Endothelial cell of umbilical vein (primary cell): ENCODE results near the gene FAM136A. TPM values are rescaled to one million over a fixed set of nuclear protein-coding genes. Genes with fewer than 3 reads are reported as not detected.

Experiments used
- BruUV-seq: library from RNA; stranded (reverse); fragments of 400-500 nt; replicated peaks from 2 replicates; lab custom pipeline; 2021; lab: Mats Ljungman, UMichigan
- CTCF ChIA-PET: fragments of 300-600, 350-600 bp; sonication (Branson Sonifier 250); formaldehyde crosslinking; loops from one replicate; lab custom pipeline; 2021; ENCODE audit warnings: antibody characterized with exemption, inconsistent platforms; lab: Charles Lee
- POLR2A ChIA-PET: fragments of 300-600, 350-600 bp; sonication (Branson Sonifier 250); formaldehyde crosslinking; loops from one replicate; lab custom pipeline; 2021; ENCODE audit warnings: antibody characterized with exemption, inconsistent platforms; lab: Charles Lee
- DNase-seq: peaks from one replicate; pipeline ENCODE4 v3.0.0-alpha.2; 2011; ENCODE audit warnings: low read depth, low spot score
- FAIRE-seq: peaks from 2 replicates; lab custom pipeline; 2011; peaks lifted over from hg19 to GRCh38; lab: Jason Lieb, UNC
- H2AFZ ChIP-seq: 2 replicates; pipeline ENCODE4 v1.6.0; 2012; ENCODE audit warnings: low read depth, low read length, control low read depth, inconsistent platforms
- H3K27ac ChIP-seq: 2 replicates; pipeline ENCODE4 v1.5.1; 2011; ENCODE audit warnings: low read depth, mild to moderate bottlenecking, control low read depth, low read length, moderate library complexity; ENCODE audit not compliant: insufficient read depth
- H3K27me3 ChIP-seq, 2 experiments: 2 replicates each; pipeline versions ENCODE4 v1.6.0 to v1.6.1; 2011; ENCODE audit warnings: low read length in 2 of 2, mixed read lengths in 1 of 2; ENCODE audit not compliant: control insufficient read depth in 2 of 2, insufficient read depth in 2 of 2
- H3K36me3 ChIP-seq, 2 experiments: 2 replicates in 1 of 2; 3 replicates in 1 of 2; pipeline ENCODE4 v1.5.1; 2011; ENCODE audit warnings: low read length in 2 of 2, mild to moderate bottlenecking in 1 of 2, moderate library complexity in 1 of 2; ENCODE audit not compliant: control insufficient read depth in 2 of 2, insufficient read depth in 2 of 2; ENCODE audit errors: extremely low read depth in 1 of 2
- H3K4me1 ChIP-seq: 3 replicates; pipeline ENCODE4 v1.5.1; 2011; ENCODE audit warnings: mild to moderate bottlenecking, low read length; ENCODE audit not compliant: control insufficient read depth, insufficient read depth; ENCODE audit errors: extremely low read depth
- H3K4me2 ChIP-seq: 2 replicates; pipeline ENCODE4 v1.6.1; 2011; ENCODE audit warnings: low read length, control low read depth, mixed read lengths; ENCODE audit not compliant: insufficient read depth
- H3K4me3 ChIP-seq, 3 experiments: fragments of 200-600 bp in 1 of 3; sonication (generic), shearing (Covaris generic) in 1 of 3; replicated peaks in 1 of 3; 2 replicates each; pipeline ENCODE4 v1.5.1; 2011 to 2016; ENCODE audit warnings: control low read depth in 3 of 3, low read length in 3 of 3, mild to moderate bottlenecking in 2 of 3, inconsistent platforms in 1 of 3, low read depth in 1 of 3, moderate library complexity in 1 of 3; ENCODE audit not compliant: insufficient read depth in 1 of 3
- H3K79me2 ChIP-seq: 2 replicates; pipeline ENCODE4 v1.6.0; 2012; ENCODE audit warnings: low read length, inconsistent platforms; ENCODE audit not compliant: control insufficient read depth, insufficient read depth
- H3K9ac ChIP-seq: replicated peaks from 2 replicates; pipeline ENCODE3; 2011; ENCODE audit warnings: low read length, control low read depth; ENCODE audit not compliant: insufficient read depth; ENCODE audit errors: extremely low read depth
- H3K9me1 ChIP-seq: replicated peaks from 3 replicates; pipeline ENCODE4 v1.6.0; 2011; ENCODE audit warnings: mild to moderate bottlenecking, low read length; ENCODE audit not compliant: control insufficient read depth, insufficient read depth; ENCODE audit errors: extremely low read depth
- H3K9me3 ChIP-seq: replicated peaks from 2 replicates; pipeline ENCODE4 v1.5.1; 2012; ENCODE audit warnings: low read length, inconsistent platforms; ENCODE audit not compliant: control insufficient read depth, insufficient read depth
- H4K20me1 ChIP-seq: replicated peaks from 2 replicates; pipeline ENCODE3; 2011; ENCODE audit warnings: mild to moderate bottlenecking, low read length; ENCODE audit not compliant: control insufficient read depth, insufficient read depth; ENCODE audit errors: extremely low read depth
- EZH2 ChIP-seq: IDR thresholded peaks from 2 replicates; pipeline ENCODE4 v1.6.1; 2012; ENCODE audit warnings: borderline replicate concordance, low read depth, mild to moderate bottlenecking, moderate library complexity, low read length, inconsistent platforms; ENCODE audit not compliant: severe bottlenecking
- FOS ChIP-seq: IDR thresholded peaks from 2 replicates; pipeline ENCODE4 v1.6.1; 2011; ENCODE audit warnings: mild to moderate bottlenecking, low read length, moderate library complexity, borderline replicate concordance; ENCODE audit not compliant: insufficient read depth
- JUN ChIP-seq: IDR thresholded peaks from 2 replicates; pipeline ENCODE4 v1.6.1; 2011; ENCODE audit warnings: borderline replicate concordance, low read depth; ENCODE audit not compliant: insufficient read length, insufficient read depth
- POLR2A ChIP-seq: IDR thresholded peaks from 2 replicates; pipeline ENCODE4 v1.6.1; 2012; ENCODE audit warnings: low read depth, mild to moderate bottlenecking, control low read depth, low read length
- POLR2AphosphoS5 ChIP-seq: IDR thresholded peaks from 2 replicates; pipeline ENCODE4 v1.6.1; 2012; ENCODE audit warnings: low read depth, mild to moderate bottlenecking, control low read depth, low read length, moderate library complexity; ENCODE audit not compliant: insufficient read depth
- dilution Hi-C: fragments of 300-500 bp; cut with MboI; formaldehyde crosslinking; loops from one replicate; pipeline ENCODE4 v1.15.0; 2019; ENCODE audit warnings: low sequenced_read_pairs; ENCODE audit not compliant: extremely low pct_ligation_motif_present
- intact Hi-C: fragments of 100-400 bp; cut with micrococcal nuclease; formaldehyde crosslinking; loops from one replicate; pipeline ENCODE4 v1.10.0; 2022
- polyA plus RNA-seq, 4 experiments: library from polyadenylated mRNA; depleted of rRNA in 3 of 4; stranded (reverse) in 3 of 4; unstranded in 1 of 4; fragments of >200 nt; gene quantifications; 2 replicates each; pipeline versions ENCODE4 v1.2.1 to v1.2.3, GENCODE V29; 2011 to 2012; ENCODE audit warnings: missing spikeins in 1 of 4
- total RNA-seq: library from RNA; stranded (reverse); gene quantifications from 2 replicates; pipeline ENCODE4 v1.2.3, GENCODE V29; 2021

Gene FAM136A
- total and polyA plus RNA-seq, 2 donors (not counting 3 experiments of a cell fraction or from before 2014, with no cell fraction given), result 28.3 to 42.4 TPM

DNA sequence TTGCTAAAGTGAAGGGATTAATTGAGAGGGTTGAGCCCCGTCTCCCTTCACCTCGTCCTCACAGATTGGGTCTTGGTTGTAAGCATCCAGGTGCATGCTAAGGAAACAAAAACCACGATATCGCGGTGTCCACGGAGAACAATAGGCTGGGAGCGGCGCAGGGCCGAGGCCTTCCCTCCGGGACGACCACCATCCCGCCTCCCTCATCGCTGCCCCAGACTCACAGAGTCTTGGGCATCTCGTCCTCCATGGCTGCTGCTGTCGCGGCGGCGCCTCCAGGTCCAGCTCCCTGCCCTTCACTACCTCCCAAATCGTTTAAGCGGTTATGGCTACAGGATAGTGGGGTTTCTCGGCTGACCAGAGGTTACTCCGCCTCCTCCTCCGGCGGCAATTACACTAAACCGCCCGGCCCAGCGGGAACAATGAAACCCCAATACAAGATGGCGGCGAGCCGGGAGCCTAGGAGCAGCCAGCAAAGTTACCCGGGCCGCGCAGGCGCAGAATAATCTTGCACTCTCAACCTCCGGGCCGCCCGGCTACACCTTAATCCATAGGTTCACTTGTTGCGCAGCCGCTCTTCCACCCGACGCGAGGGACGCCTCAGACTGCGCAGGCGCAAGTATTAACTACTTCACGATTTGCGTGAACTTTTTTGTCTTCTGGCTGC lies 53.6 kb downstream of the FAM136A start, which contains the start of gene TIA1:
Gene TIA1, minus strand, starts transcription at position 448 of the 667 bp plus-strand sequence. Its CDS starts 198 bp downstream, at position 250.
- TSS peak; percentile 65 for BruUV-seq
- TF ChIP-seq JUN, result no peak
- no peak for TF ChIP-seq EZH2
- no peak for TF ChIP-seq FOS
- TF ChIP-seq POLR2A, result peak; percentile 96
- TF ChIP-seq POLR2AphosphoS5, result peak; percentile 86
- H3K79me2 ChIP-seq, result peaks cover 50% of the 10 kb centered on the region

More for the DNA sequence above, 53.6 kb downstream of the FAM136A start, which contains the start of gene TIA1:
- Histone ChIP-seq H3K9me1 (no peaks in the 10 kb centered on the region), H3K4me1 (peaks cover 23% of the 10 kb centered on the region), H3K4me3 (peak within 1 kb of the TSS; percentile 75 to 100 (median 97)), H3K9ac (peak within 1 kb of the TSS; percentile 95), H3K4me2 (peak within 1 kb of the TSS; percentile 96), H2AFZ (peak within 1 kb of the TSS; percentile 2), H3K27ac (peak within 1 kb of the TSS; percentile 82), H4K20me1 (peaks cover 11% of the 10 kb centered on the region), H3K36me3 (no peaks in the 10 kb centered on the region), H3K9me3 (no peaks in the 10 kb centered on the region), H3K27me3 (no peaks in the 10 kb centered on the region)
- intact Hi-C loops, result loop anchor here (2.0 to 10.0 kb wide), 4 partner anchors 44 to 334 kb away; partner anchors contain the start of genes MXD1, PCBP1 and SNRPG
- DNase-seq (peak; percentile 99), FAIRE-seq (peak; percentile 93)
- POLR2A ChIA-PET, result no interaction called here
- dilution Hi-C loops, result no loop called here
- CTCF ChIA-PET, result no interaction called here
